Neural cell (in vitro differentiated cells): ENCODE data around the gene SAP30L. TPM values are rescaled to one million over a fixed set of nuclear protein-coding genes. Genes with fewer than 3 reads are reported as not detected.

Experiments
- H2AFZ ChIP-seq: fragments of 200-600, 300-800 bp; sonication (generic), shearing (Covaris generic); 2 replicates; pipeline ENCODE4 v1.6.0; 2014; ENCODE audit warnings: low read depth, mild to moderate bottlenecking, antibody characterized with exemption, low read length, moderate library complexity
- H3F3A ChIP-seq: fragments of 200-600 bp; shearing (Covaris generic); 2 replicates; pipeline ENCODE4 v1.6.1; 2016; ENCODE audit warnings: mild to moderate bottlenecking, moderate library complexity, mixed read lengths, antibody characterized with exemption, low read length; ENCODE audit not compliant: insufficient read depth, poor library complexity, severe bottlenecking
- H3K27ac ChIP-seq: fragments of 200-600, 300-800 bp; sonication (generic), shearing (Covaris generic); 2 replicates; pipeline ENCODE4 v1.5.1; 2014; ENCODE audit warnings: mild to moderate bottlenecking, low read length, moderate library complexity
- H3K27me3 ChIP-seq: fragments of 300-800, 200-600 bp; sonication (generic), shearing (Covaris generic); 2 replicates; pipeline ENCODE4 v1.6.0; 2014; ENCODE audit warnings: mild to moderate bottlenecking, low read depth, low read length, moderate library complexity; ENCODE audit not compliant: insufficient read depth
- H3K36me3 ChIP-seq: fragments of 300-800, 200-600 bp; sonication (generic), shearing (Covaris generic); 2 replicates; pipeline ENCODE4 v1.5.1; 2014; ENCODE audit warnings: mild to moderate bottlenecking, antibody characterized with exemption, low read length, moderate library complexity; ENCODE audit not compliant: insufficient read depth
- H3K4me2 ChIP-seq: fragments of 300-800, 200-600 bp; sonication (generic), shearing (Covaris generic); 2 replicates; pipeline ENCODE4 v1.6.0; 2014; ENCODE audit warnings: mild to moderate bottlenecking, low read length
- H3K4me3 ChIP-seq: fragments of 300-800, 200-600 bp; sonication (generic), shearing (Covaris generic); 2 replicates; pipeline ENCODE4 v1.5.1; 2014; ENCODE audit warnings: mild to moderate bottlenecking, low read length, moderate library complexity
- H3K79me2 ChIP-seq: fragments of 200-600 bp; shearing (Covaris generic); replicated peaks from 2 replicates; pipeline ENCODE4 v1.6.0; 2014; ENCODE audit warnings: mild to moderate bottlenecking, low read length, moderate library complexity; ENCODE audit not compliant: insufficient read depth
- H3K9ac ChIP-seq: fragments of 300-800, 200-600 bp; sonication (generic), shearing (Covaris generic); 2 replicates; pipeline ENCODE4 v1.6.1; 2016; ENCODE audit warnings: mild to moderate bottlenecking, low read length, mixed read lengths
- H3K9me2 ChIP-seq: fragments of 200-600 bp; shearing (Covaris generic); 2 replicates; pipeline ENCODE4 v1.6.1; 2016; ENCODE audit warnings: mild to moderate bottlenecking, low read length, mixed read lengths; ENCODE audit not compliant: insufficient read depth
- H3K9me3 ChIP-seq: fragments of 200-600, 300-800 bp; sonication (generic), shearing (Covaris generic); 2 replicates; pipeline ENCODE4 v1.6.1; 2016; ENCODE audit warnings: mild to moderate bottlenecking, mixed run types, low read length, moderate library complexity, mixed read lengths
- H4K20me1 ChIP-seq: fragments of 200-600 bp; shearing (Covaris generic); 2 replicates; pipeline ENCODE4 v1.6.1; 2016; ENCODE audit warnings: mild to moderate bottlenecking, mixed run types; ENCODE audit not compliant: insufficient read depth
- EP300 ChIP-seq: fragments of 450-650 bp; conservative IDR thresholded peaks from 2 replicates; pipeline ENCODE4 v1.6.1; 2014; ENCODE audit warnings: antibody characterized with exemption, mild to moderate bottlenecking, moderate library complexity; ENCODE audit not compliant: poor library complexity, severe bottlenecking
- EZH2 ChIP-seq: fragments of 200-600, 300-800 bp; shearing (Covaris generic), sonication (generic); IDR thresholded peaks from 2 replicates; pipeline ENCODE4 v1.6.1; 2014; ENCODE audit warnings: antibody characterized with exemption, low read length, borderline replicate concordance, mild to moderate bottlenecking; ENCODE audit not compliant: insufficient read depth, poor library complexity, severe bottlenecking
- MXI1 ChIP-seq: fragments of 450-650 bp; conservative IDR thresholded peaks from 2 replicates; pipeline ENCODE4 v1.6.1; 2014; ENCODE audit warnings: antibody characterized with exemption, mild to moderate bottlenecking; ENCODE audit not compliant: poor library complexity, severe bottlenecking
- POLR2AphosphoS5 ChIP-seq: IDR thresholded peaks from 2 replicates; pipeline ENCODE4 v1.6.1; 2012
- RAD21 ChIP-seq: fragments of 450-650 bp; conservative IDR thresholded peaks from 2 replicates; pipeline ENCODE4 v1.6.1; 2014; ENCODE audit warnings: antibody characterized with exemption, mild to moderate bottlenecking, moderate library complexity
- REST ChIP-seq: IDR thresholded peaks from 2 replicates; pipeline ENCODE4 v1.6.1; 2012; ENCODE audit warnings: borderline replicate concordance
- SMC3 ChIP-seq: fragments of 450-650 bp; conservative IDR thresholded peaks from 2 replicates; pipeline ENCODE4 v1.6.1; 2014; ENCODE audit warnings: antibody characterized with exemption, mild to moderate bottlenecking, moderate library complexity; ENCODE audit not compliant: poor library complexity
- TAF1 ChIP-seq: IDR thresholded peaks from 2 replicates; pipeline ENCODE4 v1.6.1; 2012; ENCODE audit warnings: low read depth
- polyA plus RNA-seq: library from polyadenylated mRNA; depleted of rRNA; stranded (reverse); fragments of >200 nt; gene quantifications from 2 replicates; pipeline ENCODE4 v1.2.3, GENCODE V29; 2014
- TF ChIP-seq, protein P1 (sequence below): fragments of 450-650 bp; IDR thresholded peaks from 2 replicates; pipeline ENCODE4 v1.5.1; 2014; ENCODE audit warnings: antibody characterized with exemption, mild to moderate bottlenecking, moderate library complexity; ENCODE audit not compliant: poor library complexity, severe bottlenecking

The SAP30L gene
- polyA plus RNA-seq, 1 donor from 2014 or later, result 18.5 TPM

DNA sequence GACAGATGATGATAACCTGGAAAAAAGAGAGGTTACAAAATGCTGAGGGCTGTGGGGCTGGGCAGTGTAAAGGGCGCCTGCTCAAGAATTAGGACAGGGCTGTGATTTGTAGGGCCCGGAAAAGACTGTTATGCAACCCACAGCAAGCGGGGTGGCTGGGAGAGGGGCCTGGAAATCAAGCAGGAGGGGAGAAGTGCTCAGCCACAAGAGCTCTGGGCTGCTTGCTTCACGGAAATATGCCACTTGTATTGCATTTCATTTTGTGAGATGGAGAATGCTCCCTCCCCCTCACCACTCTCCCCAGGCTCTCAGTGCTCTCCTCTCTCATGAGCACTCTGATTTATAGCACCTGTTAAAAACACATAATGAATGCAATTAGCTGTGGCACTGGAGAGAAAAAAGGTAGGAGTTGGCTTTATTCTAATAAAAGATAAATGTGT is 40.6 kb downstream of the SAP30L start:
- H3K27ac ChIP-seq, result no peak overlapping the region
- H3K4me3 ChIP-seq, result no peak overlapping the region
- peaks cover 86% of the 10 kb centered on the region for H3K27me3 ChIP-seq
- H4K20me1 ChIP-seq, result no peaks in the 10 kb centered on the region
- TF ChIP-seq MXI1 (no peak), REST (no peak), RAD21 (no peak), TAF1 (no peak), SMC3 (no peak), EZH2 (no peak), POLR2AphosphoS5 (no peak), EP300 (no peak)
- TF ChIP-seq, protein P1, sequence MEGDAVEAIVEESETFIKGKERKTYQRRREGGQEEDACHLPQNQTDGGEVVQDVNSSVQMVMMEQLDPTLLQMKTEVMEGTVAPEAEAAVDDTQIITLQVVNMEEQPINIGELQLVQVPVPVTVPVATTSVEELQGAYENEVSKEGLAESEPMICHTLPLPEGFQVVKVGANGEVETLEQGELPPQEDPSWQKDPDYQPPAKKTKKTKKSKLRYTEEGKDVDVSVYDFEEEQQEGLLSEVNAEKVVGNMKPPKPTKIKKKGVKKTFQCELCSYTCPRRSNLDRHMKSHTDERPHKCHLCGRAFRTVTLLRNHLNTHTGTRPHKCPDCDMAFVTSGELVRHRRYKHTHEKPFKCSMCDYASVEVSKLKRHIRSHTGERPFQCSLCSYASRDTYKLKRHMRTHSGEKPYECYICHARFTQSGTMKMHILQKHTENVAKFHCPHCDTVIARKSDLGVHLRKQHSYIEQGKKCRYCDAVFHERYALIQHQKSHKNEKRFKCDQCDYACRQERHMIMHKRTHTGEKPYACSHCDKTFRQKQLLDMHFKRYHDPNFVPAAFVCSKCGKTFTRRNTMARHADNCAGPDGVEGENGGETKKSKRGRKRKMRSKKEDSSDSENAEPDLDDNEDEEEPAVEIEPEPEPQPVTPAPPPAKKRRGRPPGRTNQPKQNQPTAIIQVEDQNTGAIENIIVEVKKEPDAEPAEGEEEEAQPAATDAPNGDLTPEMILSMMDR, result no peak
- no peaks in the 10 kb centered on the region for H3K79me2 ChIP-seq
- no peak overlapping the region for H2AFZ ChIP-seq
- no peaks in the 10 kb centered on the region for H3K9me2 ChIP-seq
- no peaks in the 10 kb centered on the region for H3K36me3 ChIP-seq
- H3K9me3 ChIP-seq, result no peaks in the 10 kb centered on the region
- H3K9ac ChIP-seq, result no peak overlapping the region
- H3K4me2 ChIP-seq, result no peak overlapping the region
- H3F3A ChIP-seq, result no peaks in the 10 kb centered on the region

DNA sequence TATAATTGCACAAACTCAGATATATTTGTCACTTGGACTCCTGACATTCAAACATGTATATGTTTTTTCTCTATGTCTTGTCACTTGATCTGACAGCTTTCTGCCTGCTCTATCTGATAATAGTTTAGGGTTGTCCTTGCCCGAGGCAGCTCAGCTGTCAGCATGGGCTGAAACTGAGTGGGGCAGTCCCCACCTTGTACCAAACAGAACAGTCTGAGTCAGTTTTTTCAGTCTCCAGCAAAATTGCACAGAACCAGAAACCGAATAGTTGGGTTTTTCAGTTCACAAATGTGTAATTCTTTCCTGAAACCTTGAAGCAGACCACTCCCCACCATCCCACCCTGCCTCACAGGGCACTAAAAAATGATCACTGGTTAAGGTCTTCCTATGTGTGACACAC is 41.7 kb downstream of the SAP30L start:
- Histone ChIP-seq H3K9me3 (no peaks in the 10 kb centered on the region), H3K36me3 (no peaks in the 10 kb centered on the region), H3K9me2 (no peaks in the 10 kb centered on the region), H3F3A (no peaks in the 10 kb centered on the region), H3K9ac (no peak overlapping the region), H3K79me2 (no peaks in the 10 kb centered on the region), H3K27me3 (peaks cover 82% of the 10 kb centered on the region), H3K4me2 (no peak overlapping the region), H3K27ac (no peak overlapping the region), H4K20me1 (no peaks in the 10 kb centered on the region), H3K4me3 (no peak overlapping the region), H2AFZ (no peak overlapping the region)
- TF ChIP-seq SMC3 (no peak), RAD21 (no peak), REST (no peak), EZH2 (no peak), EP300 (no peak), POLR2AphosphoS5 (no peak)
- TF ChIP-seq, protein P1, result no peak
